HG02852 (cell line): ENCODE results near the gene CLMN.
"Not testable (repeated sequence)": the region's sequence is repeated elsewhere in the genome, so short reads cannot be mapped to it uniquely, and the experiment has no call there.

ENCODE experiments used
- ATAC-seq: cut with Tn5 transposase; IDR thresholded peaks from one replicate; pipeline ENCODE4 v1.9.1; 2021; ENCODE audit warnings: mild to moderate bottlenecking, moderate library complexity; ENCODE audit not compliant: unreplicated experiment

Gene CLMN

DNA sequence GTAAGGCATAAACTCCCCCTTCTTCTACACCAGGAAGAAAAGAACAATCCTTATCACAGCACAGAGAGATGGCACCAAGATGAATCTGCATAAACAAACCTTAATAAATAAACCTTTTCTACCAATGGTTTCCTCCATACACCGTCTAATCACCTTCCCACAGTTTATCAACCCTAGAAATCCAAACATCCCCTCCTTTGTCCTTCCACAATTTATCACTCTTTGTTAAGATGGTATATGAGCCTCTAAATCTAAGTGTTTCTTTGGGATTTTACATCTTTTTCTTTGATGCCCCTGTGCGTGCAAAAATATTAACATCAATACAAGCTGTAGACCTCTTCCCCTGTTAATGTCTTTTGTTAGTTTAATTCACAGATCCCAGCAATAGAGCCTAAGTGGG, 174.9 kb downstream of the CLMN start:
- no peak for ATAC-seq

DNA sequence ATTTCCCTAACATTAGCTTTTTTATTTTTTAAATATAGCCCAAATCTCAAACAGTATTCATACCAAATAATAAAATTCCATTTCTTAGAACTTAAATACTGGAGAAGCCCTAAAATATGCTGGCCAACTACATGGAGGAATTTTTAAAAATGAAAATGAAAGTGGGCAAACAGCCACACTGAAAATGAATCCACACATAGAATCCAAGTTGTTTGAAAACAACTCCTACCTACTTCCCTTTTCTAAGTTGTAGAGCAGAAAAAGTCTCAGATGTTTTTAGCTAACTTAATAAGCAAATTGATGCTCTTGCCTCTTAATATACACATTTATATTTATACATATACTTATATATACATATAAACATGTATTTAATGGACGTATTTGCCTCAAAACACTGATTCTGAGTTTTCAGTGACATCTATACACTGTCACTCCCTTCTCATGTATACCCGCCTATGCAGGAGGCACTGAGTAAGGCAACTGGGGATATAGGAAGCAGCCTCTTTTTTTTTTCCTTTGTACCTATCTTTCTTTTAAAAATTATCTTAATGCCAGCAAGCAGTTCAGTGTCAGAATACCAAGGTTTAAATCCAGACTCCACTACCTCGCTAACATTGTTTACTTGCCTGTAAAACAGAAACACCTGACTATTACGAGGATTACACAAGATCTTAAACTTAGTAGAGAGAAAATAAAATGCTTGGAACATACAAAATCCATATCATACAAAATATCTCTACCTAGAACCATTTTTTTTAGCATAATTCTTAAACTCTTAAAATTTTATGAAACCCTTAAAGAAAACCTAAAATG, 175.7 kb downstream of the CLMN start:
- no peak for ATAC-seq

DNA sequence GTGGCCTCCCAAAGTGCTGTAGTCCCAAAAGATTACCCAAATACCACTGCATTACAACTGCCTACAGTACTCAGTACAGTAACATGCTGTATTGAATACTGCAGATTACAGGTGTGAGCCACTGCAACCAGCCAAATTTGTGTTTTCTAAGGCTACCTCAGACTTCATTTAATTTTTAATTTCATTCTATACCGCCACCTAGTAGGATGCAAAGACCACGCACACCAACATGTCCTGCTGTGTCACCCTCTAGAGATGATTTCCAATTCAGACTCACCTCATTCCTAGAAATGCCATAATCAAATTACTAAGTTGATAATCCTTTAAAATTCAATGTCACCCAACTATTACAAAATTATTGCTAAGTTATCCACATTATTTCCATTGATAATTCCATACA, 177.5 kb downstream of the CLMN start:
- ATAC-seq: no peak

GRCh38 chr14:95141684-95142083, 178.0 kb downstream of the CLMN start:
- no peak for ATAC-seq

GRCh38 chr14:95140060-95140858, 179.4 kb downstream of the CLMN start:
- ATAC-seq: no peak

DNA sequence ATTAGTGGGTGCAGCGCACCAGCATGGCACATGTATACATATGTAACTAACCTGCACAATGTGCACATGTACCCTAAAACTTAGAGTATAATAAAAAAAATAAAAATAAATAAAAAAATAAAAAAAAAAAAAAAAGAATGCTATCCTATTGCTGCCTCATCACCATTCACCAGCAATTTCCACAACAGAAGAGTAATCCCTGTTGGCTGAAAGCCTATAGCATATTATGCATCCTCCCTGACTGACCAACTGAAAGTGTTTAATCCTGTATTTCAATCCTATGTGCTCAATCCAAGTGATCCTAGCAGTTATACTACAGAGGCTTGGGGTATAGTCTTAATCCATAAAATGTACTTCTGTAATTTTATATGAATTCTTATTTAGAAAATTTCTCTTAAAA, 180.8 kb downstream of the CLMN start:
- no peak for ATAC-seq

- ATAC-seq: not testable (repeated sequence)
Observed at GRCh38 chr14:95138455-95138854, 181.3 kb downstream of the CLMN start.

DNA sequence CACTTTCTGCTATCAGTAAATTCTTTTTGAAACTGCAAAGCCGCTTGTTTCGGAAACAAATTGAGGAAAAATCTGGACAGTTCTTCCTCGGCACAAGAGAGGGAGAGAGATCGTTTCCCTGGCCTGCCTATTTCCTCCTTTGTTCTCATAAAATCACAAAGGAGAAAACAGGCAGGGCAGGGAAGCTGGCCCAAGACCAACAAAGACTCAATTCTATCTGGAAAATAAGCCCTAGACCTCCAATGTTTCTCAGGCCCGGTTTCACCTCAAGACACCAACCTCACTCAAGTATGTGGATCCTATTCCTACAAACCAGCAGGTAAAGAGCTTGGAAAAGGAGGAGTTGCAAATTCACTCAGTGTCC, 181.9 kb downstream of the CLMN start:
- ATAC-seq: no peak

- ATAC-seq: no peak
Observed at GRCh38 chr14:95137164-95137803, 182.4 kb downstream of the CLMN start.

- no peak for ATAC-seq
Observed at GRCh38 chr14:95136631-95137030, 183.1 kb downstream of the CLMN start.

DNA sequence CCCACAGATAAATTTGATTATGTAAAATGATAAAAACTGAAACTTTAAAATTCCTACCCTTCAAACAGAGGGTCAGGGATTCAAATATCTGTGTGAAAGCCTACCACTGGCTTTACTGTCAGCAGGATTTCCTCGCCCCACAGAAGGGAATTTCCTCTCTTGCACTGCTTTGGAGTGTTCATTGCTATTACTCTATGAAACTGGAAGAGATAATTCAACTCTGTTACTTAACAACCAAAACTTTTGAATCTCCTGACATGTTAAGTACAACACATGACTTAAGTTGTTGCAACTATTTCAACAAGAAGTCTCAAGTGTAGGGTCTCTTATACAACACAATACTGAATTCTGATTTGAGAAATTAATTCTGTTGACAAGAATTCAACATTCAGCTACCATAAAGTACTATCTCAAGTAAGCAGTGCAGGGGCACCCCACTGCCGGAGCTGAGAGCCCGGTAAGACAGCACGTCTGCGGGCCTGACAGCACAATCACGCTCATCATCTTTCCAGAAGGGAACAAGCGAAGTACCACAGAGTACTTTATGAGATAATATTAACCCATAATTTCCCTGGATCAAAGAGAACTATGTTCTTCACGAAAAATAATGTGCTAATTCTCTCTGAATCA, 185.3 kb downstream of the CLMN start:
- no peak for ATAC-seq

- no peak for ATAC-seq
Observed at GRCh38 chr14:95133282-95133681, 186.4 kb downstream of the CLMN start.

DNA sequence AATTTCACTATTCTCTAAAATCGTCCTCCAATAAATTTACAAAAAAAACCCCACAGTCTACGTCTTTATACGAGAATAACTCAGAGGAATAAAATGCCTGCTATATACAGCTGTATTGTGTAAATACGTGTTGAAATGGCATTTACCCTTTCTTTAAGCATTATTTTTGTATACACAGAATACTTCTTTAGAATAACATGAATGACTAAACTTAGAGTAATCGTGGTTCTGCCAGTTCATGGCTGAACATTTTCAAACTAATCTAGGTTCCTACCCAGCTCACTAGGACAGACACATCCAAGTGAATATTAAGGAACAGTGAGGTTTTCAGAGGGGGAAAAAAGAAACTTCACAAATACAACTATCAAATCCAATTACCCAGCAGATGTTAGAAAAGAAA, 186.9 kb downstream of the CLMN start:
- no peak for ATAC-seq
